HCT116 (cell line): Measurements from ENCODE around the gene ANKS1A. TPM values are rescaled to one million over a fixed set of nuclear protein-coding genes. Genes with fewer than 3 reads are reported as not detected.

Source experiments
- ATAC-seq: fragments of 200-7000 bp; cut with Tn5 transposase; 2 replicates; pipeline ENCODE4 v1.9.1; 2020; ENCODE audit warnings: mild to moderate bottlenecking, moderate library complexity
- BruUV-seq: library from RNA; stranded (reverse); fragments of 400-500 nt; replicated peaks from 2 replicates; lab custom pipeline; 2021; lab: Mats Ljungman, UMichigan
- CTCF ChIA-PET: fragments of 300-600 bp; sonication (Branson Sonifier 250); formaldehyde crosslinking; loops from one replicate; lab custom pipeline; 2021; ENCODE audit warnings: antibody characterized with exemption; lab: Charles Lee
- POLR2A ChIA-PET: fragments of 300-600, 350-600 bp; sonication (Branson Sonifier 250); formaldehyde crosslinking; loops from one replicate; lab custom pipeline; 2021; ENCODE audit warnings: antibody characterized with exemption; lab: Charles Lee
- RAD21 ChIA-PET, 2 experiments: fragments of 300-600 bp; sonication (Branson Sonifier 250); formaldehyde crosslinking; loops; one replicate each; lab custom pipeline; 2023; ENCODE audit warnings: low total read pairs in 2 of 2; ENCODE audit not compliant: uncharacterized antibody in 2 of 2, unreplicated experiment in 2 of 2, low non-redundant PET in 1 of 2; lab: Charles Lee
- DNase-seq: peaks from one replicate; pipeline ENCODE4 v3.0.0-alpha.2; 2010; ENCODE audit warnings: low read depth, low spot score
- H2AFZ ChIP-seq: fragments of 200-600 bp; shearing (Covaris generic), sonication (generic); 2 replicates; pipeline ENCODE4 v1.6.1; 2017; ENCODE audit warnings: low read depth, mixed run types, mixed read lengths, antibody characterized with exemption, low read length; ENCODE audit not compliant: poor library complexity, severe bottlenecking
- H3K27ac ChIP-seq: 2 replicates; pipeline ENCODE4 v1.5.1; 2012; ENCODE audit warnings: low read depth, low read length
- H3K27me3 ChIP-seq: fragments of 200-600 bp; sonication (generic); 2 replicates; pipeline ENCODE4 v1.6.1; 2016; ENCODE audit warnings: mixed run types, low read length, mixed read lengths; ENCODE audit not compliant: insufficient read depth
- H3K36me3 ChIP-seq, 2 experiments: fragments of 200-500 bp in 1 of 2; fragments of 200-600 bp in 1 of 2; sonication (Bioruptor generic) in 1 of 2; sonication (generic) in 1 of 2; 2 replicates each; pipeline versions ENCODE4 v1.5.1 to v1.6.1; 2014 to 2016; ENCODE audit warnings: low read length in 2 of 2, inconsistent platforms in 1 of 2, mixed read lengths in 1 of 2, mixed run types in 1 of 2; ENCODE audit not compliant: insufficient read depth in 2 of 2, control insufficient read depth in 1 of 2
- H3K4me1 ChIP-seq, 2 experiments: fragments of 200-600 bp in 1 of 2; sonication (generic) in 1 of 2; 2 replicates each; pipeline versions ENCODE4 v1.5.1 to v1.6.1; 2012 to 2017; ENCODE audit warnings: low read length in 2 of 2, inconsistent platforms in 1 of 2, mild to moderate bottlenecking in 1 of 2, mixed read lengths in 1 of 2, mixed run types in 1 of 2, moderate library complexity in 1 of 2; ENCODE audit not compliant: insufficient read depth in 2 of 2, control insufficient read depth in 1 of 2
- H3K4me2 ChIP-seq: fragments of 200-600 bp; sonication (generic); 2 replicates; pipeline ENCODE4 v1.6.1; 2017; ENCODE audit warnings: mixed run types, low read length, mixed read lengths
- H3K4me3 ChIP-seq, 2 experiments: fragments of 200-600 bp in 1 of 2; sonication (generic) in 1 of 2; replicated peaks in 1 of 2; 2 replicates each; pipeline ENCODE4 v1.5.1; 2011 to 2016; ENCODE audit warnings: low read length in 2 of 2, control low read depth in 1 of 2, low read depth in 1 of 2, mild to moderate bottlenecking in 1 of 2, mixed read lengths in 1 of 2, mixed run types in 1 of 2
- H3K79me2 ChIP-seq: fragments of 200-600 bp; sonication (generic); 2 replicates; pipeline ENCODE4 v1.6.1; 2017; ENCODE audit warnings: mild to moderate bottlenecking, mixed run types, low read length, moderate library complexity, mixed read lengths; ENCODE audit not compliant: insufficient read depth
- H3K9ac ChIP-seq: fragments of 200-600 bp; sonication (generic); 2 replicates; pipeline ENCODE4 v1.6.1; 2016; ENCODE audit warnings: low read length, mixed read lengths
- H3K9me2 ChIP-seq: fragments of 200-600 bp; sonication (generic), shearing (Covaris generic); 2 replicates; pipeline ENCODE4 v1.6.1; 2017; ENCODE audit warnings: mixed run types, mild to moderate bottlenecking, moderate library complexity; ENCODE audit not compliant: insufficient read depth
- H3K9me3 ChIP-seq, 2 experiments: fragments of 200-500 bp in 1 of 2; fragments of 200-600 bp in 1 of 2; sonication (Bioruptor generic) in 1 of 2; sonication (generic) in 1 of 2; 2 replicates each; pipeline ENCODE4 v1.6.1; 2014 to 2017; ENCODE audit warnings: low read length in 2 of 2, mixed read lengths in 2 of 2, inconsistent platforms in 1 of 2, low read depth in 1 of 2, mild to moderate bottlenecking in 1 of 2, mixed run types in 1 of 2, moderate library complexity in 1 of 2; ENCODE audit not compliant: control insufficient read depth in 1 of 2, insufficient read depth in 1 of 2
- H4K20me1 ChIP-seq: fragments of 200-600 bp; sonication (generic), shearing (Covaris generic); 2 replicates; pipeline ENCODE4 v1.6.1; 2017; ENCODE audit warnings: mixed run types, mild to moderate bottlenecking, moderate library complexity; ENCODE audit not compliant: insufficient read depth
- CBX3 ChIP-seq: IDR thresholded peaks from 2 replicates; pipeline ENCODE4 v1.6.1; 2012; ENCODE audit warnings: low read depth
- CEBPB ChIP-seq: IDR thresholded peaks from 2 replicates; pipeline ENCODE4 v1.6.1; 2012; ENCODE audit warnings: low read depth
- CTCF ChIP-seq, 3 experiments: fragments of 200-600 bp in 1 of 3; sonication (generic) in 1 of 3; IDR thresholded peaks in 2 of 3; conservative IDR thresholded peaks in 1 of 3; 2 replicates each; pipeline ENCODE4 v1.5.1; 2012 to 2017; ENCODE audit warnings: low read depth in 2 of 3, low read length in 2 of 3, antibody characterized with exemption in 1 of 3, borderline replicate concordance in 1 of 3, control low read depth in 1 of 3, mild to moderate bottlenecking in 1 of 3, mixed read lengths in 1 of 3, mixed run types in 1 of 3, moderate library complexity in 1 of 3; ENCODE audit not compliant: insufficient read depth in 1 of 3
- EGR1 ChIP-seq: IDR thresholded peaks from 2 replicates; pipeline ENCODE4 v1.6.1; 2012; ENCODE audit warnings: low read depth
- ELF1 ChIP-seq: IDR thresholded peaks from 2 replicates; pipeline ENCODE4 v1.6.1; 2012; ENCODE audit warnings: low read depth, borderline replicate concordance
- EZH2 ChIP-seq: fragments of 200-600 bp; sonication (generic); IDR thresholded peaks from 2 replicates; pipeline ENCODE4 v1.6.1; 2017; ENCODE audit warnings: antibody characterized with exemption, mixed run types
- JUND ChIP-seq: IDR thresholded peaks from 2 replicates; pipeline ENCODE4 v1.6.1; 2012
- RAD21 ChIP-seq: IDR thresholded peaks from 2 replicates; pipeline ENCODE4 v1.6.1; 2012; ENCODE audit warnings: low read depth, mild to moderate bottlenecking
- SP1 ChIP-seq: IDR thresholded peaks from 2 replicates; pipeline ENCODE4 v1.6.1; 2012; ENCODE audit warnings: low read depth
- SRF ChIP-seq: IDR thresholded peaks from 2 replicates; pipeline ENCODE4 v1.6.1; 2012; ENCODE audit warnings: low read depth
- TCF7L2 ChIP-seq: IDR thresholded peaks from 2 replicates; pipeline ENCODE4 v1.7.0; 2011; ENCODE audit warnings: borderline replicate concordance, inconsistent platforms; ENCODE audit not compliant: insufficient read depth, insufficient read length; ENCODE audit errors: extremely low read depth
- YY1 ChIP-seq: IDR thresholded peaks from 2 replicates; pipeline ENCODE4 v1.6.1; 2011; ENCODE audit warnings: low read length, low read depth, moderate library complexity, mild to moderate bottlenecking; ENCODE audit not compliant: insufficient replicate concordance; ENCODE audit errors: extremely low read depth
- ZFX ChIP-seq: fragments of 450-650 bp; IDR thresholded peaks from 2 replicates; pipeline ENCODE4 v1.6.1; 2017
- intact Hi-C: fragments of 100-400 bp; cut with micrococcal nuclease; formaldehyde crosslinking; loops from 2 replicates; pipeline ENCODE4 v1.10.0; 2022
- total RNA-seq: library from RNA; stranded (reverse); gene quantifications from one replicate; pipeline ENCODE4 v1.2.1, GENCODE V29; 2021; ENCODE audit not compliant: unreplicated experiment
- TF ChIP-seq, protein P1 (sequence below): IDR thresholded peaks from 2 replicates; pipeline ENCODE4 v1.6.1; 2011; ENCODE audit warnings: mild to moderate bottlenecking, low read length, moderate library complexity; ENCODE audit not compliant: insufficient replicate concordance; ENCODE audit errors: extremely low read depth
- TF ChIP-seq, protein P2 (sequence below): IDR thresholded peaks from 2 replicates; pipeline ENCODE4 v1.6.1; 2012

The ANKS1A gene
- total RNA-seq, 1 experiment from 2014 or later = 20.6 TPM

DNA sequence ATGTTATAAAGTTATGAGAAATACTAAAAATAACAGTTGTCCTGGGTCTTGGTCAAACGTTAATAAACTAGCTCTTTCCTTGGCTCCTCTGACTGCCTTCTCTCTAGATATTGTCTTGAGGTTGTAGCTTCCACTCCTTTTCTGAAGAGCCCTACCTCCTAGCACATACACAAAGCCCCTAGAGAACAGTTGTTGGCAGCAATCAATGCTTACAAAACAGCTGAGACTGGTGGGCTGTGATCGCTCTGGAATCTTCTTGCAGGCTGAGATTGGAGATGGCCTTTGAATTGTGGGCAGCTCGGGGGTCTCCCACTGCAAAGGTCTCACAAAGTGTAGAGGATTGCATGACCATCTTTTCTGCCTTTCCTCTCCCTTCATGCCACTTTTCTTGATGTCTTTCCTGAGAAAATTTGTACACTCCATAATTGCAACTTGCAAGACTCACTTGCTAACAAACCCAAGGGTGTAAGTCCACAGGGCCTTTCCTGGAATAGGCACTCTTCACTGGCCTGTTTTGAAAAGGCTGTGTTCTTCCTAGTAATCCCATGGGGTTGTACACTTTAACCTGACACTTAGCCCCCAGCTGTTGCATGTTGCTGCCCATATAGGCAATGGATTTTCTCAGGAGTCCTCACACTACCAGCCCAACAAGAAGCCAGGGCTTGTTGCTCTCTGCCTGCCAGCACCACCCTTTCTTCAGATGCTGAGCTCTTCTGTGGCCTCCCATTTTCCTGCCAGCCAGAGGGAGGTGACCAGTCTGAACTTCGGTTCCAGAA, 152.2 kb downstream of the ANKS1A start:
- no peak overlapping the region for H3K4me2 ChIP-seq
- ATAC-seq = no peak
- intact Hi-C loops = no loop called here
- H3K9ac ChIP-seq = no peak overlapping the region
- H3K79me2 ChIP-seq = no peaks in the 10 kb centered on the region; the same call in 1 of the 2 replicates
- H3K9me3 ChIP-seq = no peaks in the 10 kb centered on the region
- no peaks in the 10 kb centered on the region for H4K20me1 ChIP-seq
- CTCF ChIA-PET = no interaction called here
- BruUV-seq = no TSS peak
- H3K4me3 ChIP-seq = no peak overlapping the region
- RAD21 ChIA-PET = no interaction called here
- no peak overlapping the region for H2AFZ ChIP-seq
- no peaks in the 10 kb centered on the region for H3K4me1 ChIP-seq
- POLR2A ChIA-PET = no interaction called here
- no peaks in the 10 kb centered on the region for H3K27me3 ChIP-seq
- H3K9me2 ChIP-seq = no peaks in the 10 kb centered on the region
- TF ChIP-seq TCF7L2 = no peak
- TF ChIP-seq, protein P1, sequence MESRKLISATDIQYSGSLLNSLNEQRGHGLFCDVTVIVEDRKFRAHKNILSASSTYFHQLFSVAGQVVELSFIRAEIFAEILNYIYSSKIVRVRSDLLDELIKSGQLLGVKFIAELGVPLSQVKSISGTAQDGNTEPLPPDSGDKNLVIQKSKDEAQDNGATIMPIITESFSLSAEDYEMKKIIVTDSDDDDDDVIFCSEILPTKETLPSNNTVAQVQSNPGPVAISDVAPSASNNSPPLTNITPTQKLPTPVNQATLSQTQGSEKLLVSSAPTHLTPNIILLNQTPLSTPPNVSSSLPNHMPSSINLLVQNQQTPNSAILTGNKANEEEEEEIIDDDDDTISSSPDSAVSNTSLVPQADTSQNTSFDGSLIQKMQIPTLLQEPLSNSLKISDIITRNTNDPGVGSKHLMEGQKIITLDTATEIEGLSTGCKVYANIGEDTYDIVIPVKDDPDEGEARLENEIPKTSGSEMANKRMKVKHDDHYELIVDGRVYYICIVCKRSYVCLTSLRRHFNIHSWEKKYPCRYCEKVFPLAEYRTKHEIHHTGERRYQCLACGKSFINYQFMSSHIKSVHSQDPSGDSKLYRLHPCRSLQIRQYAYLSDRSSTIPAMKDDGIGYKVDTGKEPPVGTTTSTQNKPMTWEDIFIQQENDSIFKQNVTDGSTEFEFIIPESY = no peak
- no peak for TF ChIP-seq YY1
- TF ChIP-seq JUND = no peak
- no peak for TF ChIP-seq CEBPB
- TF ChIP-seq ZFX = no peak
- TF ChIP-seq SP1 = no peak
- no peak for TF ChIP-seq CBX3
- TF ChIP-seq SRF = no peak
- TF ChIP-seq, protein P2, sequence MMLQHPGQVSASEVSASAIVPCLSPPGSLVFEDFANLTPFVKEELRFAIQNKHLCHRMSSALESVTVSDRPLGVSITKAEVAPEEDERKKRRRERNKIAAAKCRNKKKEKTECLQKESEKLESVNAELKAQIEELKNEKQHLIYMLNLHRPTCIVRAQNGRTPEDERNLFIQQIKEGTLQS = no peak
- TF ChIP-seq ELF1 = no peak
- no peak for TF ChIP-seq RAD21
- no peak for TF ChIP-seq CTCF (IDR thresholded peaks at IDR 0.05 in 2 of 3, conservative IDR thresholded peaks at IDR 0.05 in 1 of 3; ENCODE audit: borderline replicate concordance in 1 of 3, insufficient read depth in 1 of 3, low read depth in 2 of 3, low read length in 2 of 3)
- TF ChIP-seq EGR1 = no peak
- no peak for TF ChIP-seq EZH2
- TF ChIP-seq, all 23 proteins: peak for 0
- H3K36me3 ChIP-seq = no peaks in the 10 kb centered on the region
- no peak overlapping the region for H3K27ac ChIP-seq
- DNase-seq = no peak
